Measurements from ENCODE around the gene DGCR2.
A peak's percentile ranks its signal among the peaks of the same experiment; 100 is the strongest.
"Not testable (repeated sequence)": the region's sequence is repeated elsewhere in the genome, so short reads cannot be mapped to it uniquely, and the experiment has no call there.

Gene DGCR2

GRCh38 chr22:19057999-19058491 lies 64.2 kb downstream of the DGCR2 start:
- peak; percentile 2 for DNase-seq

GRCh38 chr22:19057539-19057938 lies 64.7 kb downstream of the DGCR2 start:
- no peak for DNase-seq

DNA sequence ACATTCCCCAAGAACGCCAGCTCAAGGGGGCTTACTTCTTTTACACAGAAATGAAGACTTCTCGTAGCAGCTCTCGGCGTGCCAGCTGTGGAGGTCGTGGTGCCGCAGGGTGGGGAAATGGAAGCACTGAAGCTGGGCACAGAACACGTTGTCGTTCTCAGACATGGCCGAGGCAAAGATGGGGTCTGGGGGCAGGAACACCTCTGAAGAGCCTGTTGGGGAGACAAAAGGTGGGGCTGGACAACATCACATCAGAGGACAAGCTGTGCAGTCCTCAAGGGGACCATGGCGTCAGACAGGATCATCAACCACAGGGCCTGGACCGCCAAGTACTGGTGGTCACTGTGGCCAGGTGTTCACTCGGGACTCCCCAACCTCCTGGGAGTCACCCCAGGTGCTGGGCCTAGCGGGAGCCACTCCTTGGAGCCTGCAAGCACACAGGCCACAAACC lies 65.2 kb downstream of the DGCR2 start:
- DNase-seq: no peak

- peak; percentile 10 for DNase-seq
These were observed 66.4 kb downstream of the DGCR2 start for GRCh38 chr22:19055801-19056200.

GRCh38 chr22:19052941-19053541 lies 69.2 kb downstream of the DGCR2 start:
- DNase-seq: no peak

DNA sequence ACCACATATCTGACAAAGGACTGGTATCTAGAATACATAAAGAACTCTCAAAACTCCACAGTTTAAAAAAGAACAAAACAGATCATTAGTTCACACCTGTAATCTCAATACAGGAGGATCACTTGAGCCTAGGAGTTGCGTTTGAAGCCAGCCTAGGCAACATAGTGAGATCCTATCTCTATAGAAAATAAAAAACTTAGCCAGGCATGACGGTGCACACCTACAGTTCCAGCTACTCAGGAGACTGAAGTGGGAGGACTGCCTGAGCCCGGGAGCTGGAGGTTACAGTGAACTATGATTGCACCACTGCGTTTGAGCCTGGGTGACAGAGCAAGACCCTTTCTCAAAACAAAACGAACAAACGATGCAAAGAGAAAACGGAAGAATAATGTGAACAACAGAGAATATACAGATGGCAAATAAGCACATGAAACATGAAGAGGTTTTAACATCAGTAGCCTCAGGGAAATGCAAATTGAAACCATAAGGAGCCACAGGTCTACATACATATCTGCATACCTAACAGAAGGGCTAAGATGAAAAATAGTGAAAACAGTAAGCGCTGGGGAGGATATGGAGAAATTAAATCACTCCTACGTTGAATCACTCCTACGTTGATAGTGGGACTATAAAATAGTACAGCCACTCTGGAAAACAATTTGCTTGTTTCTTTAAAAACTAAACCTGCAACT lies 70.7 kb downstream of the DGCR2 start:
- no peak for DNase-seq

- not testable (repeated sequence) for DNase-seq
These were observed 71.4 kb downstream of the DGCR2 start for GRCh38 chr22:19050847-19051246.

DNA sequence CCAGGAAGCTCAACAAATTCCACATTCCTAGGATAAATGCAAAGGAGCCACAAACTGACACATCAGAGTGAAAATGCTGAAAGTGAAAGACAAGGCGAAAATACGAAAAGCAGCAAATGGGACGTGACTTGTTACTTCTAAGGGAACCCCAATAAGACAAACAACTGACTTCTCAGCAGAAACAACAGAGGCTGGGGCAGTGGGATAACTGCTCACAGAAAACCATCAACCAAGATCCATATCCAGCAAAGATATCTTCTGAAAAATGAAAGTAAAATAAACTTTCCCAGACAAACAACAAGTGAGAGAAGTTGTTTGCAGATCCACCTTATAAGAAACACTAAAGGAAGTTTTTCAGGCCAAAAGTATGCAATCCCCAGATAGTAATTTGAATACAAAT lies 72.1 kb downstream of the DGCR2 start:
- no peak for DNase-seq

- no peak for DNase-seq
These were observed 73.7 kb downstream of the DGCR2 start for GRCh38 chr22:19048531-19048930.

DNA sequence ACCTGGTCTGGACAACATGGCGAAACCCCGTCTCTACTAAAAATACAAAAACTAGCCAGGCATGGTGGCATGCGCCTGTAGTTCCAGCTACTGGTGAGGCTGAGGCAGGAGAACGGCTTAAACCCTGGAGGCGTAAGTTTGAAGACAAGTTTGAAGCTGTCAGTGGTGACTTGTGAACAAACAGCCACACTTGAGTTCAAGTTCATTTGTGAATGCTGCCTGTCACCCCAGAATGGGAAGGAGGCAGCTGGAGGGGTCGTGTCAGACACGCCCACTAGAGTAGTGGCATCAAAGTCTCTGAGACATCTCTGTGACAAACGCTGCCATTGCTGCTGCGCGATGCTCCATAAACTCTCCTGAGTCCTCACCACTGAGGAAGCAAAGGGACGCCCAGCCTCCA lies 74.2 kb downstream of the DGCR2 start:
- DNase-seq: peak; percentile 4

- DNase-seq: peak; percentile 12
These were observed 75.2 kb downstream of the DGCR2 start for GRCh38 chr22:19046719-19047609.

DNA sequence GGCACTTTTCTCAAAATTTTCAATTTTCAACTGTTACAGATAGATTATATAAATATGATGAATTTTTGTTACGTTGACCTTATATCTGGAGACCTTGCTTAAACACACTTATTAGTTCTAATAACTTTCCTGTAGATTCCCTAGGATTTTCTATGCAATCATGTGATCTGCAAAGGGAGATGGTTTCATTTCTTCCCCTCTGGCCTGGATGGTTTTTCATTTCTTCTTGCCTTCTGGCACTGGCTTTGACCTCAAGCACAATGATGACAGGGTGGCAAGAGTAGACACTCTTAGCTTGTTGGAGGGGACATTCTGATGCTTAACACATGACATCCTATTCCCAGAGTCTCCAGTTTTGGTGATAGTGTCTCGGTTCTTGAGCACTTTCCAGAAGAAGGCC lies 75.9 kb downstream of the DGCR2 start:
- no peak for DNase-seq

DNA sequence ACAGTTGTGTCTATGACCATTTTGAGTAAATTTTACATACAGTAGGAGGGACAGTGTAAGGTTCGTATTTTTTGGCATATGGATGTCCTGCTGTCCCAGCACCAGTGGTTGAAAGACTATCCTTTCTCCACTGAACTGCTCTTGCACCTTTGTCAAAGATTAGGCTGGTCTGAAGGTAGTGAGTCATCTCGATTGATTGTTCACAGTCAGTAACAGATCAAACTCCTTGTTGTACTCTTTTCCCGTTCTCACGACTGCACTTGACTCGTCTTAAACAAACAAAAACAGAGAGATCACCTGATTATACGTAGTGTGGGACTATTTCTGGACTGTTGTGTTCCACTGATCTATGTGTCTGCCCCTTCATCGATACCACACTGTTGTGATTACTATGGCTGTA lies 77.1 kb downstream of the DGCR2 start:
- DNase-seq: no peak

GRCh38 chr22:19044381-19044780 lies 77.8 kb downstream of the DGCR2 start:
- DNase-seq: no peak

GRCh38 chr22:19043121-19044085 lies 78.8 kb downstream of the DGCR2 start:
- DNase-seq: peak; percentile 11

DNA sequence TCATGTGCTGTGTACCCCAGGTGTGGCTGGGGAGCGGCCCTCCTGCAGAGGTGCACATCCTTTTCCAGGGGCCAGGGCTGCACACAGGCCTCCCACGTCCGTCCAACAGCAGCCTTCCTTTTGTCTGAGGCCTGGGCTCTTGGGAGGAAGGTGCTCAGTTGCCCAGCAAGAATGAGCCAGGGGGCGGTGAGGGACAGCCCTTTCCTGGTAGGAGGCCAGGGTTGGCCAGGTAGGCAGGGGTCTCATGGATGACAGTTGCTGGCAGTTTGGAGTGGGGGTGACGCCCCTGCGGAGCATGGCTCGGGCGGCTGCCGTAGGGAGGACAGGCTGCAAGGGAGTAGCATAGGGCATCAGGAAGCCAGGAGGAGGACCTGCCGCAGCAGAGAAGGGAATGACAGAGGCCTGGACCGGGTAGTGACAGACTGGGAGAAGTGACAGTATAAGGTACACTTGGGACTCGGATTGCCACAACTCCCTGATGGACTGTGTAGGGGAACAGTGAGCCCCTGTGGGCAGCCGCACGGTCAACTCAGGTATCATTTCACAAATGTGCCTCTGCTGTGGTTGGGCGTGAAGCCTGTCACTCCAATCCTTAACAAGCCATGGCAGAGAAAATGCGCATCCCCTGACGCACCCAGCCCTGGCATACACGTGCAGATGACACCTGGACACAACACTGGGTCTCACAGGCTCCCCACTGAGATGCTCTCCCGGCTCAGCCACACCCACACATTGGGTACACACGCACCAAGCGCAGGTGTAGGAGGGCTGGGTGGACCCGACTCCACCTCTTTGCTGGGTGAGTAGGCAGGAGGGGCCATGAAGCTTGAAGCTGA lies 79.7 kb downstream of the DGCR2 start:
- DNase-seq: peak; percentile 15

- peak; percentile 16 for DNase-seq
These were observed 80.5 kb downstream of the DGCR2 start for GRCh38 chr22:19041704-19042074.

GRCh38 chr22:19040888-19041703 lies 81.1 kb downstream of the DGCR2 start:
- peak; percentile 19 for DNase-seq

- DNase-seq: no peak
These were observed 81.8 kb downstream of the DGCR2 start for GRCh38 chr22:19040391-19040861.

GRCh38 chr22:19039796-19040280 lies 82.4 kb downstream of the DGCR2 start:
- DNase-seq: peak; percentile 17
